CD14-positive monocyte (primary cell): Measurements from ENCODE around the gene SNAP47. TPM values are rescaled to one million over a fixed set of nuclear protein-coding genes. Genes with fewer than 3 reads are reported as not detected.
A peak's percentile ranks its signal among the peaks of the same experiment; 100 is the strongest.

Experiments
- DNase-seq, 3 donors: peaks; one replicate each; pipeline ENCODE4 v3.0.0-alpha.2; 2011 to 2022
- H2AFZ ChIP-seq: 2 replicates; pipeline ENCODE4 v1.6.0; 2012; ENCODE audit warnings: mild to moderate bottlenecking, low read depth, low read length, inconsistent platforms; ENCODE audit not compliant: insufficient read depth, poor library complexity, severe bottlenecking
- H3K27ac ChIP-seq, 2 donors: 1 replicate in 1 of 2; 2 replicates in 1 of 2; pipeline ENCODE4 v1.5.1; 2012 to 2013; ENCODE audit warnings: low read length in 2 of 2, control low read depth in 1 of 2, inconsistent platforms in 1 of 2, low read depth in 1 of 2, mild to moderate bottlenecking in 1 of 2
- H3K27me3 ChIP-seq, 2 donors: one replicate each; pipeline versions ENCODE4 v1.6.0 to v1.6.1; 2011 to 2013; ENCODE audit warnings: low read length in 2 of 2; ENCODE audit not compliant: control insufficient read depth in 2 of 2, insufficient read depth in 2 of 2
- H3K36me3 ChIP-seq, 2 donors: replicated peaks in 1 of 2; 1 replicate in 1 of 2; 2 replicates in 1 of 2; pipeline versions ENCODE4 v1.5.1 to v1.6.1; 2012 to 2013; ENCODE audit warnings: low read length in 2 of 2, control low read depth in 1 of 2, inconsistent platforms in 1 of 2, mild to moderate bottlenecking in 1 of 2; ENCODE audit not compliant: insufficient read depth in 2 of 2, control insufficient read depth in 1 of 2
- H3K4me1 ChIP-seq, 2 donors: 1 replicate in 1 of 2; 2 replicates in 1 of 2; pipeline versions ENCODE4 v1.5.1 to v1.6.1; 2012 to 2013; ENCODE audit warnings: low read length in 2 of 2, control low read depth in 1 of 2, inconsistent platforms in 1 of 2, mild to moderate bottlenecking in 1 of 2, moderate library complexity in 1 of 2; ENCODE audit not compliant: insufficient read depth in 2 of 2, control insufficient read depth in 1 of 2
- H3K4me2 ChIP-seq: replicated peaks from 2 replicates; pipeline ENCODE3; 2012; ENCODE audit warnings: low read length, moderate library complexity, mild to moderate bottlenecking; ENCODE audit not compliant: poor library complexity, severe bottlenecking; ENCODE audit errors: extremely low read depth
- H3K4me3 ChIP-seq, 3 experiments: fragments of 200-600 bp in 1 of 3; sonication (generic) in 1 of 3; replicated peaks in 1 of 3; 1 replicate in 2 of 3; 2 replicates in 1 of 3; pipeline ENCODE4 v1.5.1; 2011 to 2013; ENCODE audit warnings: low read length in 3 of 3, mild to moderate bottlenecking in 3 of 3, control low read depth in 2 of 3, low read depth in 2 of 3, inconsistent platforms in 1 of 3, moderate library complexity in 1 of 3
- H3K79me2 ChIP-seq: 2 replicates; pipeline ENCODE4 v1.6.0; 2012; ENCODE audit warnings: mild to moderate bottlenecking, control low read depth, inconsistent platforms, low read length, moderate library complexity; ENCODE audit not compliant: insufficient read depth
- H3K9ac ChIP-seq: 2 replicates; pipeline ENCODE4 v1.6.0; 2017; ENCODE audit warnings: low read length, mild to moderate bottlenecking; ENCODE audit not compliant: insufficient read depth, poor library complexity, severe bottlenecking
- H3K9me3 ChIP-seq, 2 donors: replicated peaks in 1 of 2; 1 replicate in 1 of 2; 2 replicates in 1 of 2; pipeline versions ENCODE4 v1.5.1 to v1.6.1; 2012 to 2013; ENCODE audit warnings: low read length in 2 of 2, control low read depth in 1 of 2; ENCODE audit not compliant: control insufficient read depth in 1 of 2, insufficient read depth in 1 of 2
- H4K20me1 ChIP-seq: 2 replicates; pipeline ENCODE4 v1.6.0; 2012; ENCODE audit warnings: mild to moderate bottlenecking, low read length, control low read depth, moderate library complexity; ENCODE audit not compliant: insufficient read depth
- H3K27ac Mint-ChIP-seq, 7 donors: one replicate each; pipeline ENCODE4 v1.8.0; 2020; ENCODE audit warnings: mild to moderate bottlenecking in 7 of 7, mixed read lengths in 7 of 7, moderate library complexity in 6 of 7, inconsistent platforms in 2 of 7
- H3K27me3 Mint-ChIP-seq, 3 donors: one replicate each; pipeline ENCODE4 v1.8.0; 2021 to 2022; ENCODE audit warnings: low read depth in 3 of 3, mild to moderate bottlenecking in 3 of 3, mixed read lengths in 3 of 3, moderate library complexity in 3 of 3, inconsistent platforms in 1 of 3
- H3K36me3 Mint-ChIP-seq, 2 donors: one replicate each; pipeline ENCODE4 v1.8.0; 2020; ENCODE audit warnings: mixed read lengths in 2 of 2, inconsistent platforms in 1 of 2, mild to moderate bottlenecking in 1 of 2
- H3K4me1 Mint-ChIP-seq: one replicate; pipeline ENCODE4 v1.8.0; 2020; ENCODE audit warnings: mild to moderate bottlenecking, mixed read lengths
- H3K4me3 Mint-ChIP-seq, 2 donors: one replicate each; pipeline ENCODE4 v1.8.0; 2020; ENCODE audit warnings: mild to moderate bottlenecking in 2 of 2, mixed read lengths in 2 of 2, moderate library complexity in 1 of 2
- H3K9me3 Mint-ChIP-seq, 7 donors: one replicate each; pipeline ENCODE4 v1.8.0; 2020 to 2022; ENCODE audit warnings: mixed read lengths in 7 of 7, mild to moderate bottlenecking in 6 of 7, moderate library complexity in 6 of 7, inconsistent platforms in 2 of 7
- CTCF ChIP-seq: fragments of 200-600 bp; IDR thresholded peaks from one replicate; pipeline ENCODE4 v1.8.0; 2022; ENCODE audit warnings: antibody characterized with exemption, mild to moderate bottlenecking
- WGBS: methylation state at CpG from one replicate; pipeline ENCODE4 v1.1.5; 2013; ENCODE audit warnings: missing lambda C conversion rate; ENCODE audit not compliant: insufficient coverage; 5-methylcytosine and 5-hydroxymethylcytosine counted together
- intact Hi-C, 2 donors: fragments of 100-400 bp; cut with micrococcal nuclease; formaldehyde crosslinking; loops; one replicate each; pipeline versions ENCODE4 v1.15.0 to v1.15.1; 2023
- polyA plus RNA-seq, 3 donors: library from polyadenylated mRNA; depleted of rRNA in 1 of 3; unstranded in 2 of 3; stranded (reverse) in 1 of 3; fragments of 300-500 nt in 2 of 3; fragments of >200 nt in 1 of 3; fragmentation: Illumina TruSeq in 2 of 3; gene quantifications; 1 replicate in 2 of 3; 2 replicates in 1 of 3; pipeline ENCODE4 v1.2.3, GENCODE V29; 2012 to 2021

Gene SNAP47
- polyA plus RNA-seq, 3 donors = 15.4 to 25.0 (median 20.5) TPM

DNA sequence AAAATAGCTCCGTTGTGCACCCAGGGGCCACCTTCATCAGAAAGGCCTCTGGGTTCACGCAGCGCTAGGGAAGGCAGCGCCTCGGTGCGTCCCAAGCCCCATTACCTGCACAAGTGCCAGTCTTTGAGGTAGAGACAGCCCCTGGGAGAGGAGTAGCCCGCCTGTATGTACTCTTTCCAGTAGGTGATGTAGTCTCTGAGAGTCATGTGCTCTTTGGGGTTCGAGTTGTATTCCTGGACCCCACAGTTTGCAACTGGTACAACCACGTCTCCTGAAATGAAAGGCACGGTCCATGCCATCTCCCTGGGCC is 734 bp upstream of the SNAP47 start:
- Histone ChIP-seq H3K4me3 (peak overlapping the region; percentile 61 to 89 (median 71)), H3K4me1 (peaks cover 17 to 26% of the 10 kb centered on the region in 2 donors), H4K20me1 (peaks cover 8% of the 10 kb centered on the region), H3K27ac (peak overlapping the region in 1 of 2 donors; percentile 76), H3K9me3 (no peaks in the 10 kb centered on the region), H3K9ac (peak overlapping the region; percentile 83), H3K4me2 (peak overlapping the region; percentile 95), H2AFZ (peak overlapping the region; percentile 96), H3K27me3 (peaks cover 0 to 1% of the 10 kb centered on the region in 2 donors), H3K36me3 (peaks cover 9 to 18% of the 10 kb centered on the region in 2 donors), H3K79me2 (peaks cover 28% of the 10 kb centered on the region)
- Mint-ChIP-seq H3K9me3 (peaks cover 0 to 2% (median 0%) of the 10 kb centered on the region in 7 donors), H3K27me3 (peaks cover 0 to 4% (median under 1%) of the 10 kb centered on the region in 3 donors), H3K4me3 (peak overlapping the region; percentile 81 to 95), H3K4me1 (peaks cover 20% of the 10 kb centered on the region), H3K36me3 (peaks cover 10 to 21% of the 10 kb centered on the region in 2 donors), H3K27ac (peak overlapping the region in 5 of 7 donors; percentile 27 to 86 (median 54))
- no peak for TF ChIP-seq CTCF
- DNase-seq = no peak
- intact Hi-C loops = no loop called here
- WGBS = 2% methylated on average over 10 of the region's 10 CpGs

DNA sequence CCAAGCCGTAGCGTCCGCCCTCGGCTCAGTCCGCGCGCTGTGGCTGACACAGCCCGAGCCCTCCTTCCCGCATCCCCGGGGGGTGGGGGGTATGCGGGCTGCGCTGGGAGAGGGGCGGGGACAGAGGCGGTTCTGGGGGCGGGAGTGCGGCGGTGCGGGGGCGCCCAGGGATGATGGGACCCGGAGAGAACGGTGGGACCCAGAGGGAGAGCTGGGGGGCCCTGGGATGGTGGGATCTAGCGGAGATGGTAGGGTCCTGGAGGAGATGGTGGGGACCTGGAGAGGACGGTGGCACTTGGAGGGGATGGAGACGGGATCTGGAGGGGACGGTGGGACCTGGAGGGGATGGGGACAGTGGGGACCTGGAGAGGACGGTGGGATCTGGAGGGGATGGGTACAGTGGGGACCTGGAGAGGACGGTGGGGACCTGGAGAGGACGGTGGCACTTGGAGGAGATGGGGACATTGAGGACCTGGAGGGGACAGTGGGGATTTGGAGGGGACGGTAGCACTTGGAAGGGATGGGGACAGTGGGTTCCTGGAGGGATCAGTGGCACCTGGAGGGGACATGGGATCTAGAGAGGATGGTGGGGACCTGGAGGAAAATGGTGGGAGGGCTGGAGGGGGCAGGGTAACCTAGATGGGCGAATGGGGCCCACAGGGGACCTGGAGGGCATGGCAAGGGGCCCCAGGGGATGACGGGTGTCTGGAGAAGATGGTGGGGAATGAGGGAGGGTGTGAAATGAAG is 477 bp downstream of the SNAP47 start:
- H3K27ac ChIP-seq = peak overlapping the region in 1 of 2 donors; percentile 76
- peaks cover 33% of the 10 kb centered on the region for H3K79me2 ChIP-seq
- H3K9me3 ChIP-seq = no peaks in the 10 kb centered on the region
- 3% methylated on average over 15 of the region's 31 CpGs for WGBS
- Mint-ChIP-seq H3K4me3 (peak overlapping the region; percentile 81 to 88), H3K36me3 (peaks cover 15 to 23% of the 10 kb centered on the region in 2 donors), H3K4me1 (peaks cover 22% of the 10 kb centered on the region), H3K27me3 (peaks cover 0 to 2% (median 0%) of the 10 kb centered on the region in 3 donors), H3K27ac (peak overlapping the region in 5 of 7 donors; percentile 69 to 89 (median 81)), H3K9me3 (no peaks in the 10 kb centered on the region)
- peak overlapping the region; percentile 83 for H3K9ac ChIP-seq
- H3K36me3 ChIP-seq = peaks cover 9 to 18% of the 10 kb centered on the region in 2 donors
- peaks cover 17 to 26% of the 10 kb centered on the region in 2 donors for H3K4me1 ChIP-seq
- TF ChIP-seq CTCF = no peak
- peak overlapping the region; percentile 61 to 89 (median 71) for H3K4me3 ChIP-seq
- peak overlapping the region; percentile 96 for H2AFZ ChIP-seq
- H4K20me1 ChIP-seq = peaks cover 8% of the 10 kb centered on the region
- DNase-seq = no peak
- intact Hi-C loops = no loop called here
- no peaks in the 10 kb centered on the region for H3K27me3 ChIP-seq
- peak overlapping the region; percentile 95 for H3K4me2 ChIP-seq
